ENCODE data around the gene SUPT16H. TPM values are rescaled to one million over a fixed set of nuclear protein-coding genes. Genes with fewer than 3 reads are reported as not detected.

SUPT16H gene
- total and polyA plus RNA-seq, 2 of the 13 experiments (the other 11 are each of a cell fraction or from before 2014, with no cell fraction given) = 77.5 to 230 TPM

- TF ChIP-seq CEBPZ (IDR thresholded peaks at IDR 0.05; ENCODE audit: low read length) (no peak), ARID2 (CRISPR knock-in tag; IDR thresholded peaks at IDR 0.05; ENCODE audit: borderline replicate concordance) (no peak), EHMT2 (IDR thresholded peaks at IDR 0.05; ENCODE audit: borderline replicate concordance, low read depth, low read length) (no peak), DNMT3B (CRISPR knock-in tag; conservative IDR thresholded peaks at IDR 0.05) (no peak), REPIN1 (CRISPR knock-in tag; IDR thresholded peaks at IDR 0.05; ENCODE audit: borderline replicate concordance, low read depth) (no peak), SMAD3 (CRISPR knock-in tag; IDR thresholded peaks at IDR 0.05) (no peak), ZNF326 (CRISPR knock-in tag; IDR thresholded peaks at IDR 0.05; ENCODE audit: borderline replicate concordance) (no peak), FOXK2 (IDR thresholded peaks at IDR 0.05) (no peak), ZNF24 (IDR thresholded peaks at IDR 0.05) (no peak), ZBTB25 (CRISPR knock-in tag; IDR thresholded peaks at IDR 0.05) (no peak), ZNF816 (CRISPR knock-in tag; IDR thresholded peaks at IDR 0.05; ENCODE audit: borderline replicate concordance) (no peak), AGO1 (IDR thresholded peaks at IDR 0.05; ENCODE audit: low read depth, low read length, poor library complexity, severe bottlenecking) (no peak), ZNF766 (CRISPR knock-in tag; IDR thresholded peaks at IDR 0.05; ENCODE audit: borderline replicate concordance) (no peak), ZNF572 (CRISPR knock-in tag; IDR thresholded peaks at IDR 0.05) (no peak)
Measured at GRCh38 chr14:21408147-21408546, 24.3 kb upstream of the SUPT16H start (continued).

Data from HepG2 (cell line).